Activated naive CD4-positive, alpha-beta T cell treated with anti-CD3 and anti-CD28 coated beads for 36 hours (primary cell): ENCODE measurements around the gene IL3. TPM values are rescaled to one million over a fixed set of nuclear protein-coding genes. Genes with fewer than 3 reads are reported as not detected.

ENCODE experiments used
- CTCF ChIA-PET: fragments of 350-600 bp; sonication (Branson Sonifier 250); formaldehyde crosslinking; loops from one replicate; lab custom pipeline; 2021; ENCODE audit warnings: antibody characterized with exemption; lab: Charles Lee
- DNase-seq: peaks from one replicate; pipeline ENCODE4 v3.0.0-alpha.2; 2020
- H3K27ac Mint-ChIP-seq: one replicate; pipeline ENCODE4 v1.8.0; 2021; ENCODE audit warnings: mild to moderate bottlenecking, mixed read lengths
- H3K27me3 Mint-ChIP-seq: one replicate; pipeline ENCODE4 v1.8.0; 2021; ENCODE audit warnings: low read depth, mixed read lengths
- H3K36me3 Mint-ChIP-seq: one replicate; pipeline ENCODE4 v1.8.0; 2021; ENCODE audit warnings: low read depth, mixed read lengths
- H3K4me1 Mint-ChIP-seq: one replicate; pipeline ENCODE4 v1.8.0; 2021; ENCODE audit warnings: low read depth, mixed read lengths
- H3K4me3 Mint-ChIP-seq: one replicate; pipeline ENCODE4 v1.8.0; 2021; ENCODE audit warnings: mild to moderate bottlenecking, moderate library complexity, mixed read lengths
- H3K9me3 Mint-ChIP-seq: one replicate; pipeline ENCODE4 v1.8.0; 2021; ENCODE audit warnings: mixed read lengths
- intact Hi-C: fragments of 100-400 bp; cut with micrococcal nuclease; formaldehyde crosslinking; loops from one replicate; pipeline ENCODE4 v1.15.1; 2023
- total RNA-seq, 2 experiments: library from RNA; stranded (reverse); gene quantifications; one replicate each; pipeline ENCODE4 v1.2.3, GENCODE V29; 2021

IL3 gene
- total RNA-seq, 2 experiments from 2014 or later, result not detected

GRCh38 chr5:132070460-132071337 lies 10.2 kb downstream of the IL3 start:
- H3K36me3 Mint-ChIP-seq, result no peaks in the 10 kb centered on the region
- CTCF ChIA-PET, result no interaction called here
- no peak for DNase-seq
- no peak overlapping the region for H3K27ac Mint-ChIP-seq
- H3K27me3 Mint-ChIP-seq, result no peaks in the 10 kb centered on the region
- no peak overlapping the region for H3K4me3 Mint-ChIP-seq
- peaks cover 3% of the 10 kb centered on the region for H3K4me1 Mint-ChIP-seq
- no peaks in the 10 kb centered on the region for H3K9me3 Mint-ChIP-seq
- intact Hi-C loops, result loop anchor here (1.0 kb wide), 1 partner anchor 33 kb away; no protein-coding TSS in a partner anchor

GRCh38 chr5:132071338-132071707 lies 10.9 kb downstream of the IL3 start:
- Mint-ChIP-seq H3K27ac (no peak overlapping the region), H3K4me1 (peaks cover 3% of the 10 kb centered on the region), H3K36me3 (no peaks in the 10 kb centered on the region), H3K27me3 (no peaks in the 10 kb centered on the region), H3K9me3 (no peaks in the 10 kb centered on the region), H3K4me3 (no peak overlapping the region)
- DNase-seq, result no peak
- intact Hi-C loops, result no loop called here
- CTCF ChIA-PET, result interaction anchor here (0.6 to 1.0 kb wide), 2 partner anchors 8 to 10 kb away, joined by 3 to 4 read pairs; no protein-coding TSS in a partner anchor

GRCh38 chr5:132072070-132072469 lies 11.6 kb downstream of the IL3 start:
- intact Hi-C loops, result no loop called here

GRCh38 chr5:132072528-132072927 lies 12.1 kb downstream of the IL3 start:
- Mint-ChIP-seq H3K4me1 (peaks cover 3% of the 10 kb centered on the region), H3K27ac (no peak overlapping the region), H3K4me3 (no peak overlapping the region), H3K27me3 (no peaks in the 10 kb centered on the region), H3K36me3 (no peaks in the 10 kb centered on the region), H3K9me3 (no peaks in the 10 kb centered on the region)
- intact Hi-C loops, result no loop called here
- CTCF ChIA-PET, result interaction anchor here (0.7 to 1.0 kb wide), 3 partner anchors 9 to 108 kb away, joined by 3 to 4 read pairs (median 3); no protein-coding TSS in a partner anchor
- no peak for DNase-seq

More at GRCh38 chr5:132072070-132072469, 11.6 kb downstream of the IL3 start:
- no peaks in the 10 kb centered on the region for H3K9me3 Mint-ChIP-seq
- no peak for DNase-seq
- H3K36me3 Mint-ChIP-seq, result no peaks in the 10 kb centered on the region
- no peak overlapping the region for H3K4me3 Mint-ChIP-seq
- CTCF ChIA-PET, result interaction anchor here (0.6 to 1.0 kb wide), 3 partner anchors 9 to 107 kb away, joined by 3 to 4 read pairs (median 3); no protein-coding TSS in a partner anchor
- no peak overlapping the region for H3K27ac Mint-ChIP-seq
- peaks cover 3% of the 10 kb centered on the region for H3K4me1 Mint-ChIP-seq
- no peaks in the 10 kb centered on the region for H3K27me3 Mint-ChIP-seq

GRCh38 chr5:132073231-132074013 lies 13.0 kb downstream of the IL3 start, which contains the start of gene CSF2:
CSF2 (plus strand) TSS chr5:132073789; CDS start chr5:132073824, 35 bp downstream.
- no peaks in the 10 kb centered on the region for H3K36me3 Mint-ChIP-seq
- no peak for DNase-seq
- H3K9me3 Mint-ChIP-seq, result no peaks in the 10 kb centered on the region
- peaks cover 3% of the 10 kb centered on the region for H3K4me1 Mint-ChIP-seq
- H3K4me3 Mint-ChIP-seq, result no peak within 1 kb of the TSS
- CTCF ChIA-PET, result no interaction called here
- intact Hi-C loops, result no loop called here
- no peak within 1 kb of the TSS for H3K27ac Mint-ChIP-seq
- H3K27me3 Mint-ChIP-seq, result no peaks in the 10 kb centered on the region

GRCh38 chr5:132074091-132074771 lies 13.8 kb downstream of the IL3 start:
- CTCF ChIA-PET, result no interaction called here
- no peaks in the 10 kb centered on the region for H3K27me3 Mint-ChIP-seq
- no peak for DNase-seq
- peaks cover 3% of the 10 kb centered on the region for H3K4me1 Mint-ChIP-seq
- H3K4me3 Mint-ChIP-seq, result no peak overlapping the region
- no peak overlapping the region for H3K27ac Mint-ChIP-seq
- no peaks in the 10 kb centered on the region for H3K36me3 Mint-ChIP-seq
- H3K9me3 Mint-ChIP-seq, result no peaks in the 10 kb centered on the region
- intact Hi-C loops, result no loop called here

GRCh38 chr5:132074772-132075718 lies 14.6 kb downstream of the IL3 start:
- no peak overlapping the region for H3K27ac Mint-ChIP-seq
- DNase-seq, result no peak
- no peaks in the 10 kb centered on the region for H3K27me3 Mint-ChIP-seq
- H3K4me1 Mint-ChIP-seq, result peaks cover 3% of the 10 kb centered on the region
- intact Hi-C loops, result no loop called here
- no peaks in the 10 kb centered on the region for H3K36me3 Mint-ChIP-seq
- CTCF ChIA-PET, result interaction anchor here (0.6 kb wide), 1 partner anchor 104 kb away, joined by 3 read pairs; no protein-coding TSS in a partner anchor
- no peak overlapping the region for H3K4me3 Mint-ChIP-seq
- no peaks in the 10 kb centered on the region for H3K9me3 Mint-ChIP-seq

- H3K4me3 Mint-ChIP-seq, result no peak overlapping the region
- no peak for DNase-seq
- no peaks in the 10 kb centered on the region for H3K36me3 Mint-ChIP-seq
- H3K27me3 Mint-ChIP-seq, result no peaks in the 10 kb centered on the region
- CTCF ChIA-PET, result no interaction called here
- intact Hi-C loops, result no loop called here
- H3K9me3 Mint-ChIP-seq, result no peaks in the 10 kb centered on the region
- no peak overlapping the region for H3K27ac Mint-ChIP-seq
- H3K4me1 Mint-ChIP-seq, result peaks cover 3% of the 10 kb centered on the region
Observed at GRCh38 chr5:132075719-132076077, 15.2 kb downstream of the IL3 start.

- Mint-ChIP-seq H3K36me3 (no peaks in the 10 kb centered on the region), H3K9me3 (no peaks in the 10 kb centered on the region), H3K4me1 (peaks cover 3% of the 10 kb centered on the region), H3K27me3 (no peaks in the 10 kb centered on the region), H3K27ac (no peak overlapping the region), H3K4me3 (no peak overlapping the region)
- CTCF ChIA-PET, result no interaction called here
- no peak for DNase-seq
- intact Hi-C loops, result no loop called here
Observed at GRCh38 chr5:132076202-132076830, 15.9 kb downstream of the IL3 start.

- no peak overlapping the region for H3K4me3 Mint-ChIP-seq
- CTCF ChIA-PET, result interaction anchor here (1.2 kb wide), 1 partner anchor 14 kb away, joined by 3 read pairs; no protein-coding TSS in a partner anchor
Observed at GRCh38 chr5:132076983-132077382, 16.5 kb downstream of the IL3 start.

GRCh38 chr5:132079081-132079480 lies 18.6 kb downstream of the IL3 start:
- Mint-ChIP-seq H3K27me3 (no peaks in the 10 kb centered on the region), H3K4me1 (peaks cover 11% of the 10 kb centered on the region), H3K4me3 (no peak overlapping the region), H3K9me3 (no peaks in the 10 kb centered on the region), H3K36me3 (no peaks in the 10 kb centered on the region), H3K27ac (no peak overlapping the region)
- DNase-seq, result no peak
- CTCF ChIA-PET, result interaction anchor here (1.0 kb wide), 1 partner anchor 16 kb away, joined by 3 read pairs; no protein-coding TSS in a partner anchor
- intact Hi-C loops, result no loop called here

More at GRCh38 chr5:132076983-132077382, 16.5 kb downstream of the IL3 start:
- peaks cover 3% of the 10 kb centered on the region for H3K4me1 Mint-ChIP-seq
- no peaks in the 10 kb centered on the region for H3K27me3 Mint-ChIP-seq
- no peak overlapping the region for H3K27ac Mint-ChIP-seq
- intact Hi-C loops, result no loop called here
- no peaks in the 10 kb centered on the region for H3K36me3 Mint-ChIP-seq
- H3K9me3 Mint-ChIP-seq, result no peaks in the 10 kb centered on the region
- no peak for DNase-seq
